Measurements from ENCODE around the gene PELI1. TPM values are rescaled to one million over a fixed set of nuclear protein-coding genes. Genes with fewer than 3 reads are reported as not detected.
A peak's percentile ranks its signal among the peaks of the same experiment; 100 is the strongest.

Gene PELI1
- total and polyA plus RNA-seq, 8 donors: 5.5 to 15.9 (median 9.2) TPM

GRCh38 chr2:64111426-64111825, 32.8 kb downstream of the PELI1 start:
- DNase-seq: no peak
- H3K36me3 ChIP-seq: peaks cover 0 to 7% (median 0%) of the 10 kb centered on the region in 3 donors
- 93 to 95% methylated on average over 2 of the region's 2 CpGs for WGBS, 2 donors
- H3K4me1 ChIP-seq: peaks cover 46 to 68% (median 55%) of the 10 kb centered on the region in 3 donors
- intact Hi-C loops (cut with DNase I): no loop called here
- no peak overlapping the region for H3K4me3 ChIP-seq
- FAIRE-seq: no peak
- no peak overlapping the region for H3K27ac ChIP-seq
- H3K27me3 ChIP-seq: no peaks in the 10 kb centered on the region
- no peak for TF ChIP-seq CTCF (IDR thresholded peaks at IDR 0.05)
- H3K9me3 ChIP-seq: no peaks in the 10 kb centered on the region
- no peak for ATAC-seq

- intact Hi-C loops (cut with DNase I): no loop called here
- DNase-seq: no peak
- no peak for TF ChIP-seq CTCF (IDR thresholded peaks at IDR 0.05)
- H3K4me1 ChIP-seq: peaks cover 52 to 64% (median 54%) of the 10 kb centered on the region in 3 donors
- 76 to 77% methylated on average over 3 of the region's 3 CpGs for WGBS, 2 donors
- no peaks in the 10 kb centered on the region for H3K27me3 ChIP-seq
- H3K4me3 ChIP-seq: no peak overlapping the region
- no peak overlapping the region for H3K27ac ChIP-seq
- peaks cover 0 to 11% (median 0%) of the 10 kb centered on the region in 3 donors for H3K36me3 ChIP-seq
- FAIRE-seq: no peak
- no peaks in the 10 kb centered on the region for H3K9me3 ChIP-seq
- ATAC-seq: peak in 1 of 4 donors; percentile 17
These were observed 35.5 kb downstream of the PELI1 start for GRCh38 chr2:64108666-64109241.

- DNase-seq: no peak
- no peaks in the 10 kb centered on the region for H3K9me3 ChIP-seq
- no peak overlapping the region for H3K4me3 ChIP-seq
- H3K27me3 ChIP-seq: no peaks in the 10 kb centered on the region
- peak overlapping the region in 2 of 4 donors; percentile 50 to 53 for H3K27ac ChIP-seq
- 75 to 77% methylated on average over 3 of the region's 3 CpGs for WGBS, 2 donors
- intact Hi-C loops (cut with DNase I): no loop called here
- peaks cover 0 to 11% (median 0%) of the 10 kb centered on the region in 3 donors for H3K36me3 ChIP-seq
- no peak for TF ChIP-seq CTCF (IDR thresholded peaks at IDR 0.05)
- H3K4me1 ChIP-seq: peaks cover 32 to 46% (median 45%) of the 10 kb centered on the region in 3 donors
- FAIRE-seq: no peak
- no peak for ATAC-seq
These were observed 37.7 kb downstream of the PELI1 start for GRCh38 chr2:64106481-64106880.

- no peak for TF ChIP-seq CTCF (IDR thresholded peaks at IDR 0.05)
- intact Hi-C loops (cut with DNase I): no loop called here
- FAIRE-seq: no peak
- ATAC-seq: peak; percentile 36 to 59 (median 45)
- no peak for DNase-seq
- no peaks in the 10 kb centered on the region for H3K27me3 ChIP-seq
- H3K36me3 ChIP-seq: peaks cover 0 to 11% (median 0%) of the 10 kb centered on the region in 3 donors
- no peaks in the 10 kb centered on the region for H3K9me3 ChIP-seq
- H3K4me3 ChIP-seq: no peak overlapping the region
- peaks cover 31 to 44% (median 44%) of the 10 kb centered on the region in 3 donors for H3K4me1 ChIP-seq
- WGBS, 2 donors: 40 to 42% methylated on average over 5 of the region's 5 CpGs
- peak overlapping the region in 2 of 4 donors; percentile 50 to 53 for H3K27ac ChIP-seq
These were observed 38.4 kb downstream of the PELI1 start for GRCh38 chr2:64105670-64106461.
